CD4-positive, alpha-beta memory T cell (primary cell): ENCODE measurements around the gene CHST9. TPM values are rescaled to one million over a fixed set of nuclear protein-coding genes. Genes with fewer than 3 reads are reported as not detected.

Experiments used
- CTCF ChIA-PET: fragments of 350-600 bp; sonication (Branson Sonifier 250); formaldehyde crosslinking; loops from one replicate; lab custom pipeline; 2021; ENCODE audit warnings: inconsistent platforms; ENCODE audit not compliant: partially characterized antibody; lab: Charles Lee
- POLR2A ChIA-PET: fragments of 350-600 bp; sonication (Branson Sonifier 250); formaldehyde crosslinking; loops from one replicate; lab custom pipeline; 2021; ENCODE audit not compliant: partially characterized antibody; lab: Charles Lee
- DNase-seq, 5 donors: peaks; one replicate each; pipeline versions ENCODE4 v3.0.0 to v3.0.0-alpha.2; 2020 to 2022; ENCODE audit warnings: mixed read lengths in 1 of 5
- H3K27ac ChIP-seq: one replicate; pipeline ENCODE4 v1.7.0; 2013; ENCODE audit warnings: low read depth, low read length
- H3K27me3 ChIP-seq: 2 replicates; pipeline ENCODE4 v1.7.0; 2013; ENCODE audit warnings: mild to moderate bottlenecking, low read length, moderate library complexity; ENCODE audit not compliant: insufficient read depth
- H3K36me3 ChIP-seq: 2 replicates; pipeline ENCODE4 v1.7.0; 2013; ENCODE audit warnings: mild to moderate bottlenecking, low read length, moderate library complexity; ENCODE audit not compliant: insufficient read depth
- H3K4me1 ChIP-seq: 2 replicates; pipeline ENCODE4 v1.7.0; 2013; ENCODE audit warnings: mild to moderate bottlenecking, low read length, moderate library complexity; ENCODE audit not compliant: insufficient read depth
- H3K4me3 ChIP-seq, 2 donors: one replicate each; pipeline ENCODE4 v1.7.0; 2013; ENCODE audit warnings: low read length in 2 of 2, mild to moderate bottlenecking in 1 of 2
- H3K9me3 ChIP-seq, 2 donors: one replicate each; pipeline ENCODE4 v1.7.0; 2013; ENCODE audit warnings: low read length in 2 of 2, control low read depth in 1 of 2; ENCODE audit not compliant: control insufficient read depth in 1 of 2
- H3K27ac Mint-ChIP-seq, 7 donors: one replicate each; pipeline ENCODE4 v1.8.0; 2020 to 2021; ENCODE audit warnings: mixed read lengths in 7 of 7, mild to moderate bottlenecking in 6 of 7, inconsistent platforms in 3 of 7, moderate library complexity in 3 of 7
- H3K27me3 Mint-ChIP-seq, 2 donors: one replicate each; pipeline ENCODE4 v1.8.0; 2020 to 2021; ENCODE audit warnings: mixed read lengths in 2 of 2
- H3K36me3 Mint-ChIP-seq, 2 donors: one replicate each; pipeline ENCODE4 v1.8.0; 2020 to 2021; ENCODE audit warnings: mixed read lengths in 2 of 2, inconsistent platforms in 1 of 2, mild to moderate bottlenecking in 1 of 2
- H3K4me1 Mint-ChIP-seq, 4 donors: one replicate each; pipeline ENCODE4 v1.8.0; 2020 to 2021; ENCODE audit warnings: mixed read lengths in 4 of 4, mild to moderate bottlenecking in 1 of 4
- H3K4me3 Mint-ChIP-seq, 8 donors: one replicate each; pipeline ENCODE4 v1.8.0; 2020 to 2021; ENCODE audit warnings: mixed read lengths in 8 of 8, mild to moderate bottlenecking in 7 of 8, moderate library complexity in 6 of 8, inconsistent platforms in 3 of 8
- H3K9me3 Mint-ChIP-seq, 8 donors: one replicate each; pipeline ENCODE4 v1.8.0; 2020 to 2021; ENCODE audit warnings: mixed read lengths in 8 of 8, mild to moderate bottlenecking in 5 of 8, inconsistent platforms in 3 of 8, moderate library complexity in 1 of 8
- intact Hi-C: fragments of 100-400 bp; cut with micrococcal nuclease; formaldehyde crosslinking; loops from one replicate; pipeline ENCODE4 v1.15.1; 2023
- polyA plus RNA-seq, 2 donors: library from polyadenylated mRNA; unstranded; fragments of 300-500 nt; fragmentation: Illumina TruSeq; gene quantifications; one replicate each; pipeline ENCODE4 v1.2.3, GENCODE V29; 2021
- total RNA-seq, 2 experiments: library from RNA; stranded (reverse); gene quantifications; one replicate each; pipeline ENCODE4 v1.2.3, GENCODE V29; 2021

Gene CHST9
- total and polyA plus RNA-seq, 4 experiments from 2014 or later: not detected

DNA sequence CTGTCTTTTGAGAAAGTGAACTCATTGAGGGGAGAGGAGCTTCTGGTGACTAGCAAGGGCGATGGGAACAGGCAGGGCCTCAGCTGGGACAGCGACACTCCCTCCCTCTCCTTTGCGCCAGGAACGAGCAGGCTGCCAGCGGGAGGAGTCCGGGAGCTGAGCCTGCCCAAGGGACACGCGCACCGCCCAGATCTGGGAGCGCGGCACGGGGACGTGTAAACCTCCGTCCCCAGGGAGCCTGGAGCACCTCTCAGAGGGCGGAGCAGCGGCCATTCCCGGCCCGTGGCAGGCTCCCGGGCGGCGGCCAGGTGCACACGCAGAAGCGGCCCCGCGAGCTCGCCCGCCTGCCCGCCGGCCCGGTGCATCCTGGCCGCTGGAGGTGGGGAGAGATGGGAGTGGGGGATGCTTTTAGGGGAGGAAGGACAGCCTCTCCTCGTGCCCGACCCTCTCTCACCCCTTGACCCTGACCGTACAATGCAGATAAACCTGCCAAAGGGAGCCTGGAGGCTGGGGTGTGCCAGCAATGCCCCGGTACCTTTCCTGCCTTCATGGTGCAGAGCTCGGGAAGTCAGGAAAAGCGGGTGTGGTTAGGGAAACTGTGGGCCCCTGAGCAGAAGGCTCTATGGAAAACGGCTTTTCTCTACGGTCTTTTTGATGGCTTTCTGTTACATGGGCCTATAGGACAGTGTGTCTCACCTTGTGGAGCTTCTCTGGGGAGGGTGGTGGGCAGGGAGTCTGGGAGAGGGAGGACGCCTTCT lies 321.8 kb downstream of the CHST9 start:
- no peaks in the 10 kb centered on the region for H3K36me3 ChIP-seq
- POLR2A ChIA-PET: no interaction called here
- CTCF ChIA-PET: interaction anchor here (0.7 kb wide), 1 partner anchor 1519 kb away, joined by 3 read pairs; no protein-coding TSS in a partner anchor
- intact Hi-C loops: no loop called here
- no peak overlapping the region for H3K4me3 ChIP-seq
- H3K27me3 Mint-ChIP-seq: peaks cover 3 to 6% of the 10 kb centered on the region in 2 donors
- H3K27me3 ChIP-seq: no peaks in the 10 kb centered on the region
- H3K4me3 Mint-ChIP-seq: no peak overlapping the region
- no peaks in the 10 kb centered on the region for H3K9me3 ChIP-seq
- H3K27ac Mint-ChIP-seq: no peak overlapping the region
- H3K9me3 Mint-ChIP-seq: peaks cover 0 to 12% (median 3%) of the 10 kb centered on the region in 8 donors
- no peaks in the 10 kb centered on the region for H3K36me3 Mint-ChIP-seq
- H3K27ac ChIP-seq: no peak overlapping the region
- no peak for DNase-seq
- peaks cover 0 to 1% (median 0%) of the 10 kb centered on the region in 4 donors for H3K4me1 Mint-ChIP-seq
- no peaks in the 10 kb centered on the region for H3K4me1 ChIP-seq

- Mint-ChIP-seq H3K9me3 (peaks cover 0 to 12% (median 3%) of the 10 kb centered on the region in 8 donors), H3K36me3 (no peaks in the 10 kb centered on the region), H3K27ac (no peak overlapping the region), H3K4me1 (peaks cover 0 to 1% (median 0%) of the 10 kb centered on the region in 4 donors), H3K4me3 (no peak overlapping the region), H3K27me3 (peaks cover 3 to 6% of the 10 kb centered on the region in 2 donors)
- Histone ChIP-seq H3K4me1 (no peaks in the 10 kb centered on the region), H3K9me3 (no peaks in the 10 kb centered on the region), H3K27me3 (no peaks in the 10 kb centered on the region), H3K27ac (no peak overlapping the region), H3K4me3 (no peak overlapping the region), H3K36me3 (no peaks in the 10 kb centered on the region)
- ChIA-PET CTCF (interaction anchor here (0.7 kb wide), 1 partner anchor 1518 kb away, joined by 3 read pairs; no protein-coding TSS in a partner anchor), POLR2A (no interaction called here)
- intact Hi-C loops: no loop called here
- DNase-seq: no peak
Measured at GRCh38 chr18:26862084-26862483, 323.0 kb downstream of the CHST9 start.
